Adrenal gland (tissue), 12 donors: Measurements from ENCODE around the gene URI1. TPM values are rescaled to one million over a fixed set of nuclear protein-coding genes. Genes with fewer than 3 reads are reported as not detected.

Source experiments
- DNase-seq, 7 donors: peaks; one replicate each; pipeline ENCODE4 v3.0.0-alpha.2; 2019 to 2020
- H3K27ac ChIP-seq, 5 donors: fragments of 200-600 bp; sonication (generic) in 4 of 5; 1 replicate in 3 of 5; 2 replicates in 2 of 5; pipeline versions ENCODE4 v1.5.1 to v1.8.0; 2016 to 2020; ENCODE audit warnings: mild to moderate bottlenecking in 1 of 5
- H3K27me3 ChIP-seq: fragments of 200-600 bp; 2 replicates; pipeline ENCODE4 v1.8.0; 2021
- H3K36me3 ChIP-seq, 2 donors: fragments of 200-600 bp; replicated peaks in 1 of 2; 1 replicate in 1 of 2; 2 replicates in 1 of 2; pipeline versions ENCODE4 v1.5.1 to v1.8.0; 2018 to 2022
- H3K4me1 ChIP-seq, 2 donors: fragments of 200-600 bp; replicated peaks in 1 of 2; 1 replicate in 1 of 2; 2 replicates in 1 of 2; pipeline versions ENCODE4 v1.5.1 to v1.8.0; 2018 to 2021
- H3K4me3 ChIP-seq, 4 donors: fragments of 200-600 bp; sonication (generic) in 3 of 4; one replicate each; pipeline ENCODE4 v1.5.1; 2016 to 2018
- H3K9me3 ChIP-seq, 3 donors: fragments of 200-600 bp; sonication (generic) in 1 of 3; replicated peaks in 1 of 3; 1 replicate in 2 of 3; 2 replicates in 1 of 3; pipeline versions ENCODE4 v1.5.1 to v1.8.0; 2016 to 2021
- CTCF ChIP-seq, 6 experiments: fragments of 450-650 bp in 4 of 6; fragments of 200-600 bp in 2 of 6; sonication (generic) in 1 of 6; IDR thresholded peaks; 1 replicate in 5 of 6; 2 replicates in 1 of 6; pipeline versions ENCODE4 v1.5.1 to v1.8.0; 2016 to 2021; ENCODE audit warnings: antibody characterized with exemption in 6 of 6, mild to moderate bottlenecking in 2 of 6, moderate library complexity in 1 of 6
- POLR2A ChIP-seq, 2 donors: fragments of 450-650 bp; IDR thresholded peaks; one replicate each; pipeline ENCODE4 v1.6.1; 2017; ENCODE audit warnings: antibody characterized with exemption in 2 of 2, mild to moderate bottlenecking in 2 of 2, moderate library complexity in 1 of 2
- WGBS, 4 donors: extraction: QIAGEN DNeasy Blood & Tissue Kit in 2 of 4; methylation state at CpG; one replicate each; pipeline versions ENCODE4 v1.1.5 to v1.1.7; 2013 to 2017; 5-methylcytosine and 5-hydroxymethylcytosine counted together
- intact Hi-C, 2 donors: fragments of 100-400 bp; cut with DNase I; formaldehyde crosslinking; loops; one replicate each; pipeline versions ENCODE4 v1.14.1 to v1.15.0; 2022 to 2023
- polyA plus RNA-seq, 3 donors: library from polyadenylated mRNA; stranded (reverse); fragments of 200-250 nt in 2 of 3; fragments of 350-450 nt in 1 of 3; fragmentation: Illumina TruSeq in 1 of 3; extraction: RNeasy Lipid Tissue Mini Kit (QIAGEN cat#74804) in 1 of 3; gene quantifications; one replicate each; pipeline ENCODE4 v1.2.3, GENCODE V29; 2013 to 2014
- total RNA-seq, 9 donors: library from RNA; depleted of rRNA in 4 of 9; stranded (reverse); fragments of >200 nt in 4 of 9; fragments of 120-200 nt in 1 of 9; fragmentation: NEBNext Ultra II Directional in 1 of 9; extraction: Animal tissue kit (Norgen Biotek cat#: 25700) in 1 of 9; gene quantifications; one replicate each; pipeline versions ENCODE4 v1.1.0 to v1.2.4, GENCODE V29; 2013 to 2023
- donor health status: healthy with polysubstance abuse.
- donor health status: Bipolar disorder and iron deficiency.
- donor health status: DM: yes; HTN: yes; CAD: no.
- donor health status: DM: no; HTN: no; CAD: no.
- donor health status: DM: no; HTN: no; CAD: no.
- donor health status: DM: yes; HTN: yes; CAD: no.

Gene URI1
- total and polyA plus RNA-seq, 12 donors = 21.6 to 115 (median 71.1) TPM

GRCh38 chr19:29940971-29941585, 961 bp upstream of the URI1 start:
- 84 to 87% (median 85%) methylated on average over 9 of the region's 9 CpGs for WGBS, 4 donors
- no peak overlapping the region for H3K27ac ChIP-seq
- DNase-seq = no peak
- H3K4me1 ChIP-seq = peaks cover 7 to 31% of the 10 kb centered on the region in 2 donors
- no peaks in the 10 kb centered on the region for H3K9me3 ChIP-seq
- H3K27me3 ChIP-seq = no peaks in the 10 kb centered on the region
- H3K4me3 ChIP-seq = no peak overlapping the region
- intact Hi-C loops = no loop called here
- TF ChIP-seq CTCF (IDR thresholded peaks at IDR 0.05) (no peak), POLR2A (IDR thresholded peaks at IDR 0.05) (no peak)
- no peaks in the 10 kb centered on the region for H3K36me3 ChIP-seq

GRCh38 chr19:29942404-29943261, 594 bp downstream of the URI1 start:
- TF ChIP-seq POLR2A (IDR thresholded peaks at IDR 0.05) (no peak), CTCF (IDR thresholded peaks at IDR 0.05) (peak in 1 of 6 experiments; percentile 19)
- H3K4me3 ChIP-seq = peak overlapping the region; percentile 69 to 92 (median 85)
- no peaks in the 10 kb centered on the region for H3K36me3 ChIP-seq
- peaks cover 17 to 40% of the 10 kb centered on the region in 2 donors for H3K4me1 ChIP-seq
- H3K27me3 ChIP-seq = no peaks in the 10 kb centered on the region
- 1 to 5% (median 4%) methylated on average over 21 to 79 of the region's 79 CpGs for WGBS, 4 donors
- peak; percentile 48 to 65 (median 61) for DNase-seq
- no peaks in the 10 kb centered on the region for H3K9me3 ChIP-seq
- H3K27ac ChIP-seq = peak overlapping the region; percentile 6 to 95 (median 76)
- intact Hi-C loops = no loop called here

GRCh38 chr19:29943615-29944014, 1.6 kb downstream of the URI1 start:
- H3K4me3 ChIP-seq = peak overlapping the region in 2 of 4 donors; percentile 69 to 82
- intact Hi-C loops = no loop called here
- TF ChIP-seq POLR2A (IDR thresholded peaks at IDR 0.05) = no peak
- H3K36me3 ChIP-seq = no peaks in the 10 kb centered on the region
- H3K27me3 ChIP-seq = no peaks in the 10 kb centered on the region
- H3K27ac ChIP-seq = peak overlapping the region in 4 of 5 donors; percentile 15 to 95 (median 76)
- WGBS, 4 donors = 49 to 62% (median 56%) methylated on average over 8 of the region's 8 CpGs
- H3K9me3 ChIP-seq = no peaks in the 10 kb centered on the region
- H3K4me1 ChIP-seq = peaks cover 23 to 48% of the 10 kb centered on the region in 2 donors
- peak in 1 of 7 donors; percentile 21 for DNase-seq

GRCh38 chr19:29944390-29945012, 2.5 kb downstream of the URI1 start:
- no peak for DNase-seq
- Histone ChIP-seq H3K36me3 (no peaks in the 10 kb centered on the region), H3K27ac (peak overlapping the region in 4 of 5 donors; percentile 65 to 80 (median 76)), H3K27me3 (no peaks in the 10 kb centered on the region), H3K4me1 (peaks cover 23 to 48% of the 10 kb centered on the region in 2 donors), H3K4me3 (peak overlapping the region in 1 of 4 donors; percentile 34), H3K9me3 (no peaks in the 10 kb centered on the region)
- TF ChIP-seq CTCF (IDR thresholded peaks at IDR 0.05) = no peak
- no peak for TF ChIP-seq POLR2A (IDR thresholded peaks at IDR 0.05)
- 33 to 34% (median 34%) methylated on average over 8 of the region's 8 CpGs for WGBS, 4 donors
- intact Hi-C loops = no loop called here
